Measurements from ENCODE around the gene HGFAC. TPM values are rescaled to one million over a fixed set of nuclear protein-coding genes. Genes with fewer than 3 reads are reported as not detected.
A peak's percentile ranks its signal among the peaks of the same experiment; 100 is the strongest.

Gene HGFAC
- polyA plus RNA-seq, 1 donor: 1.3 TPM

GRCh38 chr4:3442959-3443749 is 1.4 kb downstream of the HGFAC start:
- H3K4me1 ChIP-seq (ENCODE audit: control insufficient read depth, insufficient read depth, low read length): no peaks in the 10 kb centered on the region
- peak in 1 of 2 donors; percentile 25 for DNase-seq
- H3K36me3 ChIP-seq (ENCODE audit: control insufficient read depth, insufficient read depth, low read length): no peaks in the 10 kb centered on the region
- peaks cover 6% of the 10 kb centered on the region for H3K9me3 ChIP-seq (ENCODE audit: control insufficient read depth, low read depth, low read length)
- no CpG with 5 or more reads among the region's 36 CpGs for WGBS (ENCODE audit: insufficient coverage, low lambda C conversion rate)
- H3K4me3 ChIP-seq (ENCODE audit: low read length): no peak overlapping the region
- no peaks in the 10 kb centered on the region for H3K27me3 ChIP-seq (ENCODE audit: control insufficient read depth, insufficient read depth, low read length)
- no peak overlapping the region for H3K27ac ChIP-seq (ENCODE audit: low read length)

GRCh38 chr4:3443750-3444309 is 2.1 kb downstream of the HGFAC start:
- no peak for DNase-seq
- no CpG with 5 or more reads among the region's 17 CpGs for WGBS (ENCODE audit: insufficient coverage, low lambda C conversion rate)
- H3K4me1 ChIP-seq (ENCODE audit: control insufficient read depth, insufficient read depth, low read length): no peaks in the 10 kb centered on the region

GRCh38 chr4:3444351-3445110 is 2.8 kb downstream of the HGFAC start:
- H3K9me3 ChIP-seq (ENCODE audit: control insufficient read depth, low read depth, low read length): peaks cover 8% of the 10 kb centered on the region
- WGBS (ENCODE audit: insufficient coverage, low lambda C conversion rate): 80% methylated on average over 2 of the region's 56 CpGs
- H3K36me3 ChIP-seq (ENCODE audit: control insufficient read depth, insufficient read depth, low read length): no peaks in the 10 kb centered on the region
- DNase-seq: no peak
- H3K27ac ChIP-seq (ENCODE audit: low read length): no peak overlapping the region
- no peaks in the 10 kb centered on the region for H3K27me3 ChIP-seq (ENCODE audit: control insufficient read depth, insufficient read depth, low read length)
- no peaks in the 10 kb centered on the region for H3K4me1 ChIP-seq (ENCODE audit: control insufficient read depth, insufficient read depth, low read length)
- H3K4me3 ChIP-seq (ENCODE audit: low read length): no peak overlapping the region

More at GRCh38 chr4:3443750-3444309, 2.1 kb downstream of the HGFAC start:
- Histone ChIP-seq H3K36me3 (ENCODE audit: control insufficient read depth, insufficient read depth, low read length) (no peaks in the 10 kb centered on the region), H3K9me3 (ENCODE audit: control insufficient read depth, low read depth, low read length) (peaks cover 6% of the 10 kb centered on the region), H3K4me3 (ENCODE audit: low read length) (no peak overlapping the region), H3K27ac (ENCODE audit: low read length) (no peak overlapping the region), H3K27me3 (ENCODE audit: control insufficient read depth, insufficient read depth, low read length) (no peaks in the 10 kb centered on the region)

- H3K9me3 ChIP-seq (ENCODE audit: control insufficient read depth, low read depth, low read length): peaks cover 12% of the 10 kb centered on the region
- no peak overlapping the region for H3K27ac ChIP-seq (ENCODE audit: low read length)
- no peaks in the 10 kb centered on the region for H3K27me3 ChIP-seq (ENCODE audit: control insufficient read depth, insufficient read depth, low read length)
- DNase-seq: no peak
- WGBS (ENCODE audit: insufficient coverage, low lambda C conversion rate): no CpG with 5 or more reads among the region's 34 CpGs
- no peak overlapping the region for H3K4me3 ChIP-seq (ENCODE audit: low read length)
- no peaks in the 10 kb centered on the region for H3K4me1 ChIP-seq (ENCODE audit: control insufficient read depth, insufficient read depth, low read length)
- H3K36me3 ChIP-seq (ENCODE audit: control insufficient read depth, insufficient read depth, low read length): no peaks in the 10 kb centered on the region
Observed at GRCh38 chr4:3445111-3445820, 3.5 kb downstream of the HGFAC start.

- no peak overlapping the region for H3K4me3 ChIP-seq (ENCODE audit: low read length)
- no peaks in the 10 kb centered on the region for H3K36me3 ChIP-seq (ENCODE audit: control insufficient read depth, insufficient read depth, low read length)
- no peak overlapping the region for H3K27ac ChIP-seq (ENCODE audit: low read length)
- no peak for DNase-seq
- WGBS (ENCODE audit: insufficient coverage, low lambda C conversion rate): no CpG with 5 or more reads among the region's 34 CpGs
- peaks cover 12% of the 10 kb centered on the region for H3K9me3 ChIP-seq (ENCODE audit: control insufficient read depth, low read depth, low read length)
- no peaks in the 10 kb centered on the region for H3K4me1 ChIP-seq (ENCODE audit: control insufficient read depth, insufficient read depth, low read length)
- no peaks in the 10 kb centered on the region for H3K27me3 ChIP-seq (ENCODE audit: control insufficient read depth, insufficient read depth, low read length)
Observed at GRCh38 chr4:3445829-3446545, 4.2 kb downstream of the HGFAC start.

- Histone ChIP-seq H3K27ac (ENCODE audit: low read length) (no peak overlapping the region), H3K27me3 (ENCODE audit: control insufficient read depth, insufficient read depth, low read length) (no peaks in the 10 kb centered on the region), H3K4me3 (ENCODE audit: low read length) (no peak overlapping the region), H3K9me3 (ENCODE audit: control insufficient read depth, low read depth, low read length) (peaks cover 12% of the 10 kb centered on the region), H3K4me1 (ENCODE audit: control insufficient read depth, insufficient read depth, low read length) (peaks cover under 1% of the 10 kb centered on the region), H3K36me3 (ENCODE audit: control insufficient read depth, insufficient read depth, low read length) (no peaks in the 10 kb centered on the region)
- DNase-seq: no peak
- WGBS (ENCODE audit: insufficient coverage, low lambda C conversion rate): no CpG with 5 or more reads among the region's 22 CpGs
Observed at GRCh38 chr4:3446631-3447320, 5.0 kb downstream of the HGFAC start.

- Histone ChIP-seq H3K27me3 (ENCODE audit: control insufficient read depth, insufficient read depth, low read length) (no peaks in the 10 kb centered on the region), H3K4me3 (ENCODE audit: low read length) (no peak overlapping the region), H3K4me1 (ENCODE audit: control insufficient read depth, insufficient read depth, low read length) (peaks cover 6% of the 10 kb centered on the region), H3K36me3 (ENCODE audit: control insufficient read depth, insufficient read depth, low read length) (no peaks in the 10 kb centered on the region), H3K27ac (ENCODE audit: low read length) (no peak overlapping the region), H3K9me3 (ENCODE audit: control insufficient read depth, low read depth, low read length) (peaks cover 12% of the 10 kb centered on the region)
- no peak for DNase-seq
- no CpG with 5 or more reads among the region's 53 CpGs for WGBS (ENCODE audit: insufficient coverage, low lambda C conversion rate)
Observed at GRCh38 chr4:3447431-3448395, 5.9 kb downstream of the HGFAC start.

- Histone ChIP-seq H3K4me1 (ENCODE audit: control insufficient read depth, insufficient read depth, low read length) (peaks cover 6% of the 10 kb centered on the region), H3K4me3 (ENCODE audit: low read length) (no peak overlapping the region), H3K9me3 (ENCODE audit: control insufficient read depth, low read depth, low read length) (peaks cover 12% of the 10 kb centered on the region), H3K36me3 (ENCODE audit: control insufficient read depth, insufficient read depth, low read length) (no peaks in the 10 kb centered on the region), H3K27me3 (ENCODE audit: control insufficient read depth, insufficient read depth, low read length) (no peaks in the 10 kb centered on the region), H3K27ac (ENCODE audit: low read length) (no peak overlapping the region)
- whole genome bisulfite sequencing (ENCODE audit: insufficient coverage, low lambda C conversion rate): no CpG with 5 or more reads among the region's 21 CpGs
- no peak for DNase-seq
Observed at GRCh38 chr4:3449047-3449573, 7.3 kb downstream of the HGFAC start.

Measured in large intestine (tissue), 3 donors.